ENCODE data around the gene MAD1L1. TPM values are rescaled to one million over a fixed set of nuclear protein-coding genes. Genes with fewer than 3 reads are reported as not detected.

The MAD1L1 gene
- total and polyA plus RNA-seq, 7 donors: 11.7 to 17.5 (median 15.6) TPM

DNA sequence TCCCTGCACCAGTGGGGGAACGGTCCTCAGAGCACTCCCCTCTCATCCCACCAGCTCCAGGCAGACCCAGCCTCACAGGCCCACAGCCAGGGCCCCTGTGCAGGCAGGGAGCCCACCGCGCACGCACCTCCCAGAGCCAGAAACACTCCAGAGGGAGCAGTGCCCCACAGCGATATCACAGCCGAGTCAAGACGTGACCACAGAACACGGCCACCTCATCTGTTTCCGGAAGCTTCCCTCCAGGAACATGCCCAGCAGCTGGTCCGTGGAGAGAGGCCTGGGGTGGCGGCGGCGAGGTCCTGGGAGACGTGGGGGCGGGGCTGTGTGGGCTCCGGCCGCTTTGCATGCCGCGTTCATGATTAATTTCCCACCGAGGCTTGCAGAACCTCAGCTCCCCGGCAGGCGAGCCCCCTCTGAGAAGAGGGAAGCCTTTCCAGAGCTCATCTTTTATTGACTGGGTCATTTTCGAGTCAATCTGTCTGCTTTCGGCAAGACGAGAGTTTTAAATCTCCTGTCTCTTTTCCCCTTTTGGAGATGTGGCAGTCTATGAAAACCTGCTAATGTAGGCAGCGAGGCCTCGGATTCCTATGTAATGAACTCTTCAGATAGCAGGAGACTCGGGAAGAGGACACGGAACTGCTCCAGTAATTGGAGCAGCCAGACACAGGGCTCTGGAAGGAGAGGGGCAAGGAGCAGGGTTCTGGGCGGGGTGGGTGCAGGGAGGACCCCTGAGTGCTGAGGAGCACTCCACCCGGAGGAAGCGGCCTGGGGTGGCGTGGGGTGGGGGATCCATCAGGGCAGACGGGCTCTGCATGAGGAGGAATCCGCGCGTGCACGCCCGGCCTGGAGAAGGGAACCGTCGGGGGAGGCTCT is 319.9 kb downstream of the MAD1L1 start:
- intact Hi-C loops (cut with DNase I): no loop called here

GRCh38 chr7:1911571-1911970 is 321.2 kb downstream of the MAD1L1 start:
- no peak for TF ChIP-seq CTCF (IDR thresholded peaks at IDR 0.05)
- Histone ChIP-seq H3K27me3 (ENCODE audit: insufficient read depth in 3 of 3, low read length in 2 of 3) (no peaks in the 10 kb centered on the region), H3K4me3 (no peak overlapping the region), H3K36me3 (ENCODE audit: insufficient read depth in 1 of 2, low read depth in 1 of 2) (no peaks in the 10 kb centered on the region), H3K9me3 (no peaks in the 10 kb centered on the region), H3K27ac (no peak overlapping the region), H3K4me1 (no peaks in the 10 kb centered on the region)
- intact Hi-C loops (cut with DNase I): no loop called here
- peak in 1 of 2 donors; percentile 31 for DNase-seq
- WGBS, 3 donors: 91 to 97% (median 94%) methylated on average over 13 to 14 of the region's 14 CpGs
- no peak for ATAC-seq

More for the DNA sequence above, 319.9 kb downstream of the MAD1L1 start:
- DNase-seq: peak in 1 of 2 donors; percentile 71
- Histone ChIP-seq H3K4me3 (no peak overlapping the region), H3K27ac (no peak overlapping the region), H3K4me1 (peaks cover 6% of the 10 kb centered on the region), H3K36me3 (ENCODE audit: insufficient read depth in 1 of 2, low read depth in 1 of 2) (no peaks in the 10 kb centered on the region), H3K27me3 (ENCODE audit: insufficient read depth in 3 of 3, low read length in 2 of 3) (no peaks in the 10 kb centered on the region), H3K9me3 (no peaks in the 10 kb centered on the region)
- no peak for TF ChIP-seq CTCF (IDR thresholded peaks at IDR 0.05)
- 67 to 77% (median 71%) methylated on average over 41 of the region's 41 CpGs for WGBS, 3 donors
- ATAC-seq: no peak

DNA sequence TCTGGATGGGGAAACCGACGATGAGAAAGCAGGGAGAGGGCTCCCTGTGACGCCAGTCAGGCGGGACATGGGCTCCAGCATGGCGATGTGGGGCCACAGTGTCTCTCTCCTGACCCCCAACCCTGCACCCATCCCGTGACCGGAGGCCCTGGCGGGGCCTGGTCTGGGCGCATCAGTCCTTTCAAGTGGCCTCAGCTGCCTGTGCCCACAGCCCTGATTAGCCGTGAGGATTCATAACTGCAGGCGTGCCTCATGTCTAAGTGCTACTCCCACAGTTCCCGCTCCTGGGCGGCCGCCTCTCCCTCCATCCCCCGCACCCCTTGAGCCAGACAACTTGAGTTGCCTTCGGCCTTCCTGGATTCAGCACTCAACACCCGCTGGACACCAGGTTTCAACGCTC is 321.9 kb downstream of the MAD1L1 start:
- intact Hi-C loops (cut with DNase I): no loop called here
- Histone ChIP-seq H3K36me3 (ENCODE audit: insufficient read depth in 1 of 2, low read depth in 1 of 2) (no peaks in the 10 kb centered on the region), H3K9me3 (no peaks in the 10 kb centered on the region), H3K4me3 (no peak overlapping the region), H3K27ac (no peak overlapping the region), H3K27me3 (ENCODE audit: insufficient read depth in 3 of 3, low read length in 2 of 3) (no peaks in the 10 kb centered on the region), H3K4me1 (no peaks in the 10 kb centered on the region)
- TF ChIP-seq CTCF (IDR thresholded peaks at IDR 0.05): no peak
- no peak for ATAC-seq
- WGBS, 3 donors: 88 to 97% (median 90%) methylated on average over 18 of the region's 18 CpGs
- no peak for DNase-seq

GRCh38 chr7:1910081-1910685 is 322.6 kb downstream of the MAD1L1 start:
- H3K9me3 ChIP-seq: no peaks in the 10 kb centered on the region
- H3K27ac ChIP-seq: no peak overlapping the region
- ATAC-seq: no peak
- 93 to 97% (median 96%) methylated on average over 26 of the region's 26 CpGs for WGBS, 3 donors
- intact Hi-C loops (cut with DNase I): no loop called here
- H3K27me3 ChIP-seq (ENCODE audit: insufficient read depth in 3 of 3, low read length in 2 of 3): no peaks in the 10 kb centered on the region
- TF ChIP-seq CTCF (IDR thresholded peaks at IDR 0.05): no peak
- peak in 1 of 2 donors; percentile 35 for DNase-seq
- no peak overlapping the region for H3K4me3 ChIP-seq
- H3K4me1 ChIP-seq: no peaks in the 10 kb centered on the region
- no peaks in the 10 kb centered on the region for H3K36me3 ChIP-seq (ENCODE audit: insufficient read depth in 1 of 2, low read depth in 1 of 2)
